Mucosa of stomach (tissue), 1 donor: ENCODE results near the gene HECW1.

Experiments
- H3K27me3 ChIP-seq: one replicate; pipeline ENCODE4 v1.7.0; 2013; ENCODE audit warnings: mild to moderate bottlenecking, low read length; ENCODE audit not compliant: control insufficient read depth, insufficient read depth
- H3K36me3 ChIP-seq: one replicate; pipeline ENCODE4 v1.7.0; 2013; ENCODE audit warnings: low read length; ENCODE audit not compliant: control insufficient read depth, insufficient read depth
- H3K4me1 ChIP-seq: one replicate; pipeline ENCODE4 v1.7.0; 2013; ENCODE audit warnings: mild to moderate bottlenecking, low read length; ENCODE audit not compliant: control insufficient read depth, insufficient read depth
- H3K4me3 ChIP-seq: one replicate; pipeline ENCODE4 v1.7.0; 2013; ENCODE audit warnings: low read length
- H3K9ac ChIP-seq: one replicate; pipeline ENCODE4 v1.7.0; 2013; ENCODE audit warnings: mild to moderate bottlenecking, low read length, moderate library complexity
- H3K9me3 ChIP-seq: one replicate; pipeline ENCODE4 v1.7.0; 2013; ENCODE audit warnings: mild to moderate bottlenecking, low read length, moderate library complexity; ENCODE audit not compliant: control insufficient read depth
- donor health status: Pancreatic carcinoma.

Gene HECW1

DNA sequence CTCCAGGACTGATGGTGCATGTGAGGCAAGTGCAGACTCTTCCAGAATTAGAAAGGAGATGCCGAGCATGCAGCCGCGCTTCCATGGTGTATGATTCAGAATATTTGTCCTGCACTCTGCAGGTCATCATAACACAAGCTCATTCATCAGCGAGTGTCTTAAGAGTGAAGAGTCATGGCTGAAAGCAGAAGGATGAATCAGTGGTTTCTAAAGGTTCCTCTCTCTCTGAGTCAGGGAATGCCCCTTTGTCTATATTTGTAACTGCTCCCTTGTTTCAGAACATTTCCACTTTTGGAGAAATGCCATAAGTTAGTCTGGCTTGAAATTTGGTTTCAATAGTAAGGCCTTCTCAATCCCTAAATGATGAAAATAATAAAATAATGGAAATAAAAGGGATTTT lies 52.3 kb downstream of the HECW1 start:
- Histone ChIP-seq H3K4me1 (no peaks in the 10 kb centered on the region), H3K4me3 (no peak overlapping the region), H3K9me3 (no peaks in the 10 kb centered on the region), H3K9ac (no peak overlapping the region), H3K27me3 (no peaks in the 10 kb centered on the region), H3K36me3 (no peaks in the 10 kb centered on the region)

DNA sequence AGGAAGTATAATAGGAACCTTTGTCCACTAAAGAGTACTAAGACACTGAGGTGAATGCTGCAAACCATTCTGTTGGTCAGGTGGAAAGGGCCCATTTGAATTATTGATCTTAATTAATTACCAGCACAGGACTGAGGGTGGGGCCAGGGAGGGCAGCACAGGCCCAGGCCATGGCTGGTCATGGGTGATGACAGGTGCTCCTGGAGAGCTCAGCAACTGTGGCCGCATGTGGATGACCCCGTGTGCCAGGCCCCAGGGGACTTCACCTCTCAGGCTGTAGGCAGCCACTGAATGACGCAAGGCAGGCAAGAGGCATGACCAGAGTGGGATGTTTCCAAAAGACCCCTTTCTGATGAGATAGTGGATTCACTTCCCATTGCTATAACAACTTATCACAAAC lies 54.2 kb downstream of the HECW1 start:
- H3K9me3 ChIP-seq, result no peaks in the 10 kb centered on the region
- no peaks in the 10 kb centered on the region for H3K4me1 ChIP-seq
- H3K4me3 ChIP-seq, result no peak overlapping the region
- no peaks in the 10 kb centered on the region for H3K36me3 ChIP-seq
- H3K9ac ChIP-seq, result no peak overlapping the region
- H3K27me3 ChIP-seq, result no peaks in the 10 kb centered on the region

DNA sequence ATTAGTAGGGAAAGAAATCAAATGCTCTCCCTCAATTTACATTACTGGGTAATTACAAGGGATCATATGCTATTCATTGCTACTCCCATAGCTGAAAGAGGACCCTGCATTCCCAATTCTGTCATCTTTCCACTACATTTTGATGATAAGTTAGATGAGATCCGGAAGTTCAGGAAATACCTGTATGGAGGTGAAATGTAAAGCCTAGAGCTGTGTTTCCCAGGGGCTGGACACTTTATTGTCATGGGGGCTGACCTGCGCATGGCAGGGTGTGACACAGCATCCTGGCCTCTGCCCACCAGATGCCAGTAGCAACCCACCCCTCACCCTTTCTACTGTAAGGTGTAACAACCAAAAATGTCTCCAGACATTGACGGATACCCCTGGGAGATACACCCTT lies 56.6 kb downstream of the HECW1 start:
- no peak overlapping the region for H3K4me3 ChIP-seq
- H3K4me1 ChIP-seq, result no peaks in the 10 kb centered on the region
- no peaks in the 10 kb centered on the region for H3K27me3 ChIP-seq
- H3K36me3 ChIP-seq, result no peaks in the 10 kb centered on the region
- H3K9ac ChIP-seq, result no peak overlapping the region
- no peaks in the 10 kb centered on the region for H3K9me3 ChIP-seq

DNA sequence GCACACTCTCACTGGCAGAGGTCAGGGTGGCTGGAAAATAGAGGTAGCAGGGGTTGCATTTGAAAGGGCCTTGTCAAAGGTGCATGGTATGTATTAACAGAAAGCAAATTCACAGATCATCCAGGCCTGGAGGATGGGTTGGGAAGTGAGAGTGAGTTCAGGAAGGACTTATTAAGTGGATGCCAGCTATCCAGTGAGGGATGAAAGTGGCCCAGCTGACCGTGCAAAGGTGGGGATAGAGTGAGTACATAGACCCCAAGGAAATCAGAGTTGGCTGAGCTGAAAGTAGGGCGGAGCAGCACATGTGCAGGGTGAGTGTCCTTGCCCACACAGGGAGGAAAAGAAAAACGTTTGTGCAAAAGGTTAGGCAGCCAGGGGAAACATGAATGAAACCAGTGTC lies 58.1 kb downstream of the HECW1 start:
- Histone ChIP-seq H3K4me3 (no peak overlapping the region), H3K4me1 (no peaks in the 10 kb centered on the region)

DNA sequence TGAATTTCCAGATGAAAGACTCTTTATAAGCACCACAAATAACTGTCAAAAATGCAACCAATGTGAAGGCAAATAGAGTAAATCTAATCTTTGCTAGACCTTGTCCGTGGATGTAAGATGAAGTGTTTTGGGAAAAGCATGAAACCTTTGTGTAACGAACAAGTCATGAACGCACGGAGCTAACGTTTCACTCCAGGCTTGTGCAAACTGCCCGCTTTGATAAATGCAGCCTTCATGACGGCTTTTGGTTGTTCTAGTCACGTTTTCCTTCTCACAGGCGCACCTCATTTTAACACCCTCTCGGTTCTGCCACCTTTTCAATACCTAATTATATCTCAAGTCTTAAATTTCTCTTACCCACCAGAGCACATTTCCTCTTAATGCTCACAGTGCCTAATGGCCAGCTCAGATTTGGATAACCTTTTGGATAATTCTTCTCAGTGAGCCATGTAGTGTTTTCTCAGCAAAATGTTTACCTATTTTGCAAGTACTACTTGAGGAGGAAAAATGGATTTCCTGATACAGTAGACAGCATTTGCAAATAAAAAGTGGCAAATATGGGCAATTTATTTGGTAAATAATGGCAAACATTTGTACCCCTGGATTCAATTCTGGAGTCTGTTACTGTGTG lies 63.2 kb downstream of the HECW1 start:
- Histone ChIP-seq H3K4me3 (no peak overlapping the region), H3K36me3 (no peaks in the 10 kb centered on the region), H3K9me3 (no peaks in the 10 kb centered on the region), H3K9ac (no peak overlapping the region), H3K4me1 (no peaks in the 10 kb centered on the region), H3K27me3 (no peaks in the 10 kb centered on the region)

More for the DNA sequence above, 58.1 kb downstream of the HECW1 start:
- no peak overlapping the region for H3K9ac ChIP-seq
- no peaks in the 10 kb centered on the region for H3K36me3 ChIP-seq
- no peaks in the 10 kb centered on the region for H3K9me3 ChIP-seq
- no peaks in the 10 kb centered on the region for H3K27me3 ChIP-seq

DNA sequence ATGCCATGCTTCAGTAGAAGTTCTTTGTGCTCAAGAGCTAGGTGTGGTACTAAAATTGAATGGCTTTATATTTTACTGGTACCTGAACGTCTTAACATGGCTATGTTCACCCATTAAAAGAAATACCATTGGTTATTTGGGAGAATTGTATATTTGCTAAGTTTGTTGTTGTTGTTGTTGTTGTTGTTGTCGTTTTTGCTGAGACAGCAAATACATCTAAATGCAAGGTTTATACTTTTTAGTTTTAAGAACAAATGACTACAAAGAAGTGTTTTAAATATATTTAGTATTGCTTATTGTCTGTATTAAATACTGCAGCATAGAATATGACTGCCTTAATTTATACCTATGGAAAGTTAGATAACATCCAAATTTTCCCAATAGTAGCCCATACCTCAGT lies 66.9 kb downstream of the HECW1 start:
- no peaks in the 10 kb centered on the region for H3K36me3 ChIP-seq
- no peaks in the 10 kb centered on the region for H3K4me1 ChIP-seq
- no peaks in the 10 kb centered on the region for H3K27me3 ChIP-seq
- H3K9me3 ChIP-seq, result no peaks in the 10 kb centered on the region
- H3K4me3 ChIP-seq, result no peak overlapping the region
- H3K9ac ChIP-seq, result no peak overlapping the region

DNA sequence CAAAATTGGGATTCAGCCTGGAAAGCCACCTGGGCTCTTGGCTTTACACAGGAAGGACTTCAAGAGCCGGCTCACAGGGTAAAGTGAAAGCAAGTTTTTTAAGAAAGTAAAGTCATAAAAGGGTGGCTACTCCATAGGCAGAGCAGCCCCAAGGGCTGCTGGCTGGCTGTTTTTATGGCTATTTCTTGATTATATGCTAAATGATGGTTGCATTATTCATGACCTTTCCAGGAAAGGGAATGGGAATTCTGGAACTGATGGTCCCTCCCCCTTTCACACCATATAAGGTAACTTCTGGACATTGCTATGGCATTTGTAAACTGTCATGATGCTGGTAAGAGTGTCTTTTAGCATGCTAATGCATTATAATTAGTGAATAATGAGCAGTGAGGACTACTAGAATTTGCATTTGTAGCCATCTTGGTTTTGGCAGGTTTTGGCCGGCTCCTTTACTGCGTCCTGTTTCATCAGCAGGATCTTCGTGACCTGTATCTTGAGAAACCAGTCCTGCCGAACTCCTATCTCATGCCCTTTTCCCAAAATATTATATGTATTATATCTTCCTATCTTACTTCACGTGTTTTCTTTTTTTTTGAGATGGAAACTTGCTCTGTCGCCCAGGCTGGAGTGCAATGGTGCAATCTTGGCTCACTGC lies 80.5 kb downstream of the HECW1 start:
- H3K36me3 ChIP-seq, result no peaks in the 10 kb centered on the region
- no peaks in the 10 kb centered on the region for H3K4me1 ChIP-seq
- H3K9ac ChIP-seq, result no peak overlapping the region
- no peaks in the 10 kb centered on the region for H3K27me3 ChIP-seq
- no peaks in the 10 kb centered on the region for H3K9me3 ChIP-seq
- no peak overlapping the region for H3K4me3 ChIP-seq

DNA sequence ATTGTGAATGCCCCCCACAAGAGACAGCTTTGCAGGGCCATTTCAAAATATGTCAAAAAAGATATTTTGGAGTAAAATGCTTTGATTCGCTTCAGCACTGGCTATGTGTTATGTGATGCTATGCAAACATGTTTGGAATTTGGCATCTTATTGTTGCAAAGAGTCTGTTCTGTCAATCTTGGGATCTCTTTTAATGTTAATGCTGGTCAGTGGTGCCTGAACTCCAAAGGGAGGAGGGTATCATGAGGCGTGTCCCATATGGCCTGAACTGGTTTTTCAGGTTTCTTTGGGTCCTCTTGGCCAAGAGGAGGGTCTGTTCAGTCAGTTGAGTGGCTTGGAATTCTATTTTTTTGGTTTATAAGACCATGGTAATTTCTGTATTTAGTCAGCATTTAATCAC lies 81.4 kb downstream of the HECW1 start:
- Histone ChIP-seq H3K36me3 (no peaks in the 10 kb centered on the region), H3K9me3 (no peaks in the 10 kb centered on the region), H3K9ac (no peak overlapping the region), H3K27me3 (no peaks in the 10 kb centered on the region), H3K4me1 (no peaks in the 10 kb centered on the region), H3K4me3 (no peak overlapping the region)

DNA sequence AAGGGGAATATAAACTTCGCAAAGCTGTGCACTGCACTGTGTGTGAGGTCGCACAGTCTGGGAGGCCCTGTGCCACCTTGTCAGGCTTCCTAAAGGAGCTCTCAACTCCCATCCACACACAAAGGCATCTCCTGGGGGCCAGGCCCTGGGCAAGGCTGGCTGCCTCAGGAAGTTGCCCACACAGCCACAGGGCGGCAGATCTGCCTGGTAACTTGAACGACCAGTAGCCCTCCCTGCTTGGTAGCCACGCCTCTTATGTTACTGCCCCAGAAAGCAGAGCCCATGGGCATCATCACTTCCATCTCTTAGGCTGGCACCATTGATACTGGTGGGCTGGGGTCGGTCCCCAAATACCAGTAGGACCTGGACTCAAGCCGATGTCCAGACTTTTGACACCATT lies 82.8 kb downstream of the HECW1 start:
- no peaks in the 10 kb centered on the region for H3K4me1 ChIP-seq
- H3K27me3 ChIP-seq, result peaks cover under 1% of the 10 kb centered on the region
- H3K36me3 ChIP-seq, result no peaks in the 10 kb centered on the region
- H3K9ac ChIP-seq, result no peak overlapping the region
- H3K9me3 ChIP-seq, result no peaks in the 10 kb centered on the region
- H3K4me3 ChIP-seq, result no peak overlapping the region

DNA sequence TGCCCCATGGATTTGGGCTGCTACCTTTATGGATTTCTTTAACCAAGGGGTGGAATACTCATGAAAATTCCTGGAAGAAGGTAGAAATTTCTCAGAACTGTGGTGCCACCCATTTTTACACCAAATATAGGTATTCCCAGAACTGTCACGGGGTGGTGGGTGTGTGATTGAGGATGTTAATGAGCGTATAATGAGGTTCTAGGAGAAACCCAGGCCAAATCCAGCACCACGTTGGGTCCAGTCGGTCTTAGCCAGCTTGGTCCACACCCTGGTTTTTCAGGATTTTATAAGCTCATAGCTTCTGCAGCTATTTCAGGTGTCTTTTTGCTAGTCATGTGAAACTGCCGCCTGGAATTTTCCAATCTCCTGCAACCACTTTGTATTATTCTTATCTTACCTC lies 83.3 kb downstream of the HECW1 start:
- Histone ChIP-seq H3K4me3 (no peak overlapping the region), H3K9ac (no peak overlapping the region), H3K27me3 (peaks cover 4% of the 10 kb centered on the region)

DNA sequence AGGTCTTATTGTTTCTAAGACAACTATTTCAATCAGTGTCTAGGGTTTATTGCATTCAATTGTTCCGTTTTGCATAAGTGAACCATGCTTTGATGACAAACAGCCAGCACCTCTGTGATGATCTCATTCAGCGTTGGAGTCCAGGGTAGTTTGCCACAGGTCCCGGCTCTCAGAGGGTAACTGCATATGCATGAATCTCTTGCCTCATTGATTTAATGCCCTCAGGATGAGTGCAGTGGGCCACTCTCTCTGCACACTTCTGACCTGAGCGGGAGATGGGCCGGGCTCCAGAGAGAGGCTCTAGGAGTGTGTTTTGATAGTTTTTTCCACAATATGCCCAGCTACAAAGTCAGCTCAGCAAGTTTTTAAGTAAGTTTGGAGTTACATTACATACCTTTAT lies 83.9 kb downstream of the HECW1 start:
- Histone ChIP-seq H3K9me3 (no peaks in the 10 kb centered on the region), H3K36me3 (no peaks in the 10 kb centered on the region), H3K27me3 (peaks cover 4% of the 10 kb centered on the region), H3K9ac (no peak overlapping the region), H3K4me3 (no peak overlapping the region), H3K4me1 (no peaks in the 10 kb centered on the region)

More for the DNA sequence above, 83.3 kb downstream of the HECW1 start:
- H3K9me3 ChIP-seq, result no peaks in the 10 kb centered on the region
- no peaks in the 10 kb centered on the region for H3K4me1 ChIP-seq
- H3K36me3 ChIP-seq, result no peaks in the 10 kb centered on the region

DNA sequence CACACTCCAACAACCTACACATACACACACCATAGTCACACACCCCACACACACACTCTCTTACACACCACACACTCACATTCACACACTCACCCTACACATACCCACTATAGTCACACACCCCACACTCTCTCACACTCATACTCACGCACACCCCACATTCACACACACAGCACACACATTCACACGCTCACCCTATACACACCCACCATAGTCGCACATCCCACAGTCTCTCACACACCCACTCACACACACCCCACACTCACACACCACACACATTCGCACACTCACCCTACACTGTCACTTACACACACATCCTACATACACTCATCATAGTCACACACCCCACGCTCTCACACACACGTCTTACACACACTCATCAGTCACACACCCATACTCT lies 85.6 kb downstream of the HECW1 start:
- no peak overlapping the region for H3K9ac ChIP-seq
- peaks cover 4% of the 10 kb centered on the region for H3K27me3 ChIP-seq
- H3K36me3 ChIP-seq, result no peaks in the 10 kb centered on the region
- no peaks in the 10 kb centered on the region for H3K9me3 ChIP-seq
- H3K4me1 ChIP-seq, result no peaks in the 10 kb centered on the region
- H3K4me3 ChIP-seq, result no peak overlapping the region
